Measurements from ENCODE around the gene GCAT. TPM values are rescaled to one million over a fixed set of nuclear protein-coding genes. Genes with fewer than 3 reads are reported as not detected.

Gene GCAT
- total RNA-seq, 3 donors from 2014 or later: 17.3 to 23.7 (median 21.6) TPM

DNA sequence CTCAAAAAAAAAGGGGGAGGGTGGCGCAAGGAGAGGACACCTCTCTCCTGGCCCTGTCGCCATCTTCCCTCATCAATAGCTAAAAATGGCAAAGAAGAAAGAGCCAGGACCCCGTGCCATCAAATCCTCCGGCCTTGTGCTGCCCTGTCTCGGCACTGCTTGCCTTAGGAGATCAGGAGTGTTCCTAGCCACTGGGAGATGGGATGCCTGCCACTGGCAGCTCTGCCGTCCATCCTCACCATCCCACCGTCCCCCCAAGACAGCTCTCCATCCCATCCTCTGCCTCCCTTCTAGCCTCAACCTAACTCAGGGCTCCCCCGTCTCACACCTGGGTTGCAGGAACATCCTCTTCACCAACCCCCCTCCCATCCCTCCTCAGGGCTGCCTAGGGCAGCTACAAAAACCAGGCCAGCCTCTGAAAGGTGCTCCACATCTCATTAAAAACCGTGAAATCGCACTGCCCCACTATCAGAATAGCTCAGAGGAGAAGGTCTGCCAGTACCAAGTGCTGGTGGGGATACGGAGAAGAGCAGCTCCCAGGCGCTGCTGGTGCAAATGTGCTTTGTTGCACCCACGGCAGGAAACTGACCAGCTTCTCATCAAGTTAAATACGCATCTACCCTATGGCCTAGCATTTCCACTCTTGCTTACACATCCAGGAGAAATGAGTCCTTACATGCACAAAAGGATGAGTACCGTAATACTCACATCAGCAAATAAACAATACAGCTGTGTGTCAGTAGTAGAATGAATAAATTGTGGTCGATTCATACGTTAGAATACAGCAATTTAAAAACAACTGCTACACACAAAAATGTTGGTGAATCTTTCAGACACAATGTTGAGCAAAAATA is 31.7 kb upstream of the GCAT start:
- no peaks in the 10 kb centered on the region for H3K9me3 ChIP-seq
- intact Hi-C loops (cut with DNase I; ENCODE audit: low total_unique reads): no loop called here
- peaks cover 5 to 7% of the 10 kb centered on the region in 2 donors for H3K4me1 ChIP-seq
- H3K27me3 ChIP-seq: no peaks in the 10 kb centered on the region
- peak overlapping the region; percentile 91 to 95 for H3K27ac ChIP-seq
- no peak overlapping the region for H3K4me3 ChIP-seq
- peaks cover 5% of the 10 kb centered on the region for H3K36me3 ChIP-seq
- DNase-seq (ENCODE audit: low spot score in 2 of 2): no peak
- TF ChIP-seq POLR2AphosphoS5 (IDR thresholded peaks at IDR 0.05) (no peak), POLR2A (IDR thresholded peaks at IDR 0.05) (no peak)
- TF ChIP-seq, protein P1, sequence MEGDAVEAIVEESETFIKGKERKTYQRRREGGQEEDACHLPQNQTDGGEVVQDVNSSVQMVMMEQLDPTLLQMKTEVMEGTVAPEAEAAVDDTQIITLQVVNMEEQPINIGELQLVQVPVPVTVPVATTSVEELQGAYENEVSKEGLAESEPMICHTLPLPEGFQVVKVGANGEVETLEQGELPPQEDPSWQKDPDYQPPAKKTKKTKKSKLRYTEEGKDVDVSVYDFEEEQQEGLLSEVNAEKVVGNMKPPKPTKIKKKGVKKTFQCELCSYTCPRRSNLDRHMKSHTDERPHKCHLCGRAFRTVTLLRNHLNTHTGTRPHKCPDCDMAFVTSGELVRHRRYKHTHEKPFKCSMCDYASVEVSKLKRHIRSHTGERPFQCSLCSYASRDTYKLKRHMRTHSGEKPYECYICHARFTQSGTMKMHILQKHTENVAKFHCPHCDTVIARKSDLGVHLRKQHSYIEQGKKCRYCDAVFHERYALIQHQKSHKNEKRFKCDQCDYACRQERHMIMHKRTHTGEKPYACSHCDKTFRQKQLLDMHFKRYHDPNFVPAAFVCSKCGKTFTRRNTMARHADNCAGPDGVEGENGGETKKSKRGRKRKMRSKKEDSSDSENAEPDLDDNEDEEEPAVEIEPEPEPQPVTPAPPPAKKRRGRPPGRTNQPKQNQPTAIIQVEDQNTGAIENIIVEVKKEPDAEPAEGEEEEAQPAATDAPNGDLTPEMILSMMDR (IDR thresholded peaks at IDR 0.05): no peak

DNA sequence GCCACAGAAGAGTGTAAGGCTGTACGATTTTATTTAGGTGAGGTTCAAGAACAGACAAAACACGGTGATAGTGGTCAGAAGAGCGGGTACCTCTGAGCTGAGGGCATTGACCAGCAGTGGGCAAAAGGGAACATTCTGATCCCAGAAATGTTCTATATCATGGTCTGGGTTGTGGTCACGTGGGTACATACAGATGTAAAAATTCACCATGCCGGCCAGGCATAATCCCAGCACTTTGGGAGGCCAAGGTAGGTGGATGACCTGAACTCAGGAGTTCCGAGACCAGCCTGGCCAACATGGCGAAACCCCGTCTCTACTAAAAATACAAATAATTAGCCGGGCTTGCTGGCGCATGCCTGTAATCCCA is 31.1 kb upstream of the GCAT start:
- Histone ChIP-seq H3K9me3 (no peaks in the 10 kb centered on the region), H3K4me3 (peak overlapping the region in 1 of 3 donors; percentile 34), H3K36me3 (peaks cover 5% of the 10 kb centered on the region), H3K27me3 (no peaks in the 10 kb centered on the region), H3K4me1 (peaks cover 7 to 9% of the 10 kb centered on the region in 2 donors), H3K27ac (peak overlapping the region; percentile 91 to 95)
- intact Hi-C loops (cut with DNase I; ENCODE audit: low total_unique reads): no loop called here
- no peak for DNase-seq (ENCODE audit: low spot score in 2 of 2)
- TF ChIP-seq, protein P1 (IDR thresholded peaks at IDR 0.05): no peak
- TF ChIP-seq POLR2AphosphoS5 (IDR thresholded peaks at IDR 0.05) (no peak), POLR2A (IDR thresholded peaks at IDR 0.05) (no peak)

DNA sequence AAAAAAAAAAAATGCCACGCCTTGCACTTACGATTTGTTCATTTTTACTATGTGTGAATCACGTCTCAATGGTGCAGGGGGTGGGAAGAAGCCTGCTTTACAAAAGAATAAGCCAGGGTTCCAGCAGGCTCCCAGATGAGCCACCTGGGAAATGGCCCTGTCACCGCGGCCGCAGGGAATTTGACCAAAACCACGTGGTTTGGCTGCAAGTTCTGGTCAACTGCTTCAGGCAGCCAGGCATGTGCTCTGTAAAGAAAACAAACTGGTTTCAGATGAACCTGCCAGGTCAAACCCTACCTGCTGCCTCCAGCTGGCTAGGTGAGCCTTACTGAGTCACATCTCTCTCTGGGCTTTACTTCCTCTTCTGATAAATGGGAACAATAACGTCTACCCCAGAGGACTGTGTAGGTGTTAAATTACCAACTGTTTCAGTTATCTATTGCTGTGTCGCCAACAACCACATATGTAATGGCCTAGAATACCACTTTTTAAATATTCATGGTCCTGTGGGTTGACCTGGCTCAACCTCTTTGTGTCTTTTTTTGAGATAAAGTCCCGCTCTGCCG is 30.5 kb upstream of the GCAT start:
- peak; percentile 93 to 94 for DNase-seq (ENCODE audit: low spot score in 2 of 2)
- Histone ChIP-seq H3K4me1 (peaks cover 7 to 10% of the 10 kb centered on the region in 2 donors), H3K36me3 (peaks cover 5% of the 10 kb centered on the region), H3K27me3 (no peaks in the 10 kb centered on the region), H3K4me3 (peak overlapping the region in 1 of 3 donors; percentile 34), H3K9me3 (no peaks in the 10 kb centered on the region), H3K27ac (peak overlapping the region; percentile 91 to 95)
- intact Hi-C loops (cut with DNase I; ENCODE audit: low total_unique reads): no loop called here
- TF ChIP-seq, protein P1 (IDR thresholded peaks at IDR 0.05): no peak
- TF ChIP-seq POLR2AphosphoS5 (IDR thresholded peaks at IDR 0.05) (peak; percentile 37 to 82 (median 47)), POLR2A (IDR thresholded peaks at IDR 0.05) (no peak)

DNA sequence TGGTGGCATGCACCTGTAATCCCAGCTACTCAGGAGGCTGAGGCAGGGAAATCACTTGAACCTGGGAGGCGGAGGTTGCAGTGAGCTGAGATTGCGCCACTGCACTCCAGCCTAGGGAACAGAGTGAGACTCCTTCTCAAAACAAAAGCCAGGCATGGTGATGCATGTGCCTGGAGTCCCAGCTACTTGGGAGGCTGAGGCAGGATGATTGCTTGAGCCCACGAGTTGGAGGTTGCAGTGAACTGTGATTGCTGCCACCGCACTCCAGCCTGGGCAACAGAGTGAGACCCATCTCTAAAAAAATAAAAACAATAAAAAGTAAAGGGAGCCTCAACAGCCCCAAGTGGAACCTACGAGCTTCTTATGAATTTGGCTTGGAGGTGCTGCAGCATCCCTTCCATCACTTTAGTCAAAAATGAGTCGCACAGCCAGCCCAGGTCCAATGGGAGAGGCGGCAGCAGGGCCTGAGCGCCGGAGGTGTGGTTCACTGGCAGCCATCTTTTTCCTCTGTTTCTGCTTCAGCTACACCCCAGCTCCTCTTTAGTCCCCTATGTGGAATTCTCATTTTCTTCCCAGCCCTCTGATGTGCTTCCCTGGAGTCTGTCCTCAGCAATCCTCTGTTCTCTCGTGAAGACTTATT is 29.2 kb upstream of the GCAT start:
- Histone ChIP-seq H3K27ac (no peak overlapping the region), H3K4me3 (no peak overlapping the region), H3K27me3 (no peaks in the 10 kb centered on the region), H3K9me3 (no peaks in the 10 kb centered on the region), H3K4me1 (peaks cover 7 to 10% of the 10 kb centered on the region in 2 donors), H3K36me3 (no peaks in the 10 kb centered on the region)
- intact Hi-C loops (cut with DNase I; ENCODE audit: low total_unique reads): no loop called here
- DNase-seq (ENCODE audit: low spot score in 2 of 2): no peak
- TF ChIP-seq, protein P1 (IDR thresholded peaks at IDR 0.05): no peak
- TF ChIP-seq POLR2AphosphoS5 (IDR thresholded peaks at IDR 0.05): no peak
- no peak for TF ChIP-seq POLR2A (IDR thresholded peaks at IDR 0.05)
